SHP77 treated with DMSO at 0.1 percent for 48 hours (cell line): Measurements from ENCODE around the gene TSEN2.

Source experiments
- DNase-seq: peaks from one replicate; lab custom pipeline; 2025; lab: John Stamatoyannopoulos, UW

Gene TSEN2

DNA sequence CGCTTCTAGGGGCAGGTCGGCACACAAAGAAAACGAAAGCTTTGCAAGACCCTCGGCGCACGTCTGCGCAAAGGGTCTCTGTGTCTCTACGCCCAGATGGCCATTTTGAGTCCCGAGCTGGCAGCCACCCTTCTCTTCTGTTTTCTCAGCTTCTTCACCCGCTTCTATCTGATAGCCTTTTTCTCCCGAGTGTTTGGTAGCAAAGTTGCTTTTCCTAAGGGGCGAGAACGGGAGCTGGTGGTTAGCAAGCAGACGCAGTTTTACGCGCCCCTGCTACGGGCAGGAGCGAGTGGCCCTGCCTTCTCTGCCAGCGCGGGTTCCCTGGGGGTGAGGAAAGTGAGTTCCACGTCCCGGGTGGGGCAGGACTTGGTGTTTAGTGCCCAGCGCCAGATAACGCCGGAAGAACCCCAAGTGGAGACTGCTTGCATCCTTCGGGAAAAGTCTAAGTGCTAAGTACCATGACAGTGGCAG lies 69.7 kb downstream of the TSEN2 start:
- peak; percentile 48 for DNase-seq

DNA sequence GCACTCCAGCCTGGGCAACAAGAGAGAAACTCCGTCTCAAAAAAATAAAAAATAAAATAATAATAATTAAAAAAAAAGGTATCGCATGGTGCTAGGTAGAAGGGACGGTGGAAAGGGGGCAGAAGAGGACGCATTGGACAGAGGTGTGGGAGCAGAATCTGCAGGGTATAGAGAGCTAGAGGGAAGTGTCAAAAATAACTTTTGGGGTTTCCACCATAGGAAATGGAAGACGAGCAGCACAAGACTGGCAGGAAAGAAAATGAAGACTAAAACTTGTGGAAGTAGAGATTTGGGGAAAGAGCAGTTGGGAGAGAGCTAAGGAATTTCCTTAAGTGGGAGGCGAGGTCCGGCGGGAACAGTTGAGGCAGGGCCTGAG lies 72.0 kb downstream of the TSEN2 start:
- DNase-seq, result no peak

DNA sequence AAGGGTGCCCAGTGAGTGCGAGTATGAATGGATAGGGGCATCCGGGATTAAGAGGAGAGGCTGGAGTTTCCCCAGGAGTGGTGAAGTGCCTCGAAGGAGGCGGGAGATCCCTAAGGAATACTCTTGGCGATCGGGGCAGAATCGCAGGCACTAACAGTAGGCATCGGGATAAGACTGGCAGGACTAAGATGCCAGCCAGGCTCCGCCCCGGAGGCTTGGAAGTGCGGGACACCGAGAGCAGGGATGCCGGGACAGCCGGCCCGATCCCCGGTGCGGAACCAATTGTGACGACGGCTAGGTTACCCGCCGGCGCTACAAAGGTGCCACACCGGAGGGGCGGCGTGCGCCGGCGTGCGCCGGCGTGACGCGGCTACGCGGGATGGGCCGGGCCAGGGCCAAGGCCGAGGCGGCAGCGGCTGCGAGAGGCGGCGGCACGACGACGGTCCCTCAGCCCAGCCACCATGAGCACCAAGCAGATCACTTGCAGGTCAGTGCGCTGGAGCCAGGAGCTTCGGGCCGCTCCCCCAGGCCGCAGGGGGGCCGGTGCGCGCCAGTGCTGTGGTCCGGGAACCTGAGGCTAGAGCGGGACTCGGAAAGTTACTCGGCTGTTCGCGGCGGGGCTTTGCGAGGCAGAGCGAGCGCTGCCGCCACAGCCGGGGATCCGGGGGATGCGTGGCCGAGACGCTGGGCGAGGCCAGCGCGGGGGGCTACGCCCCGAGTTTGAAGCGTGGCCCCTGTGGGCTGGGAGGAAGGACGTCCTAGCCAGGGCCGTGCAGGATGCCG lies 72.6 kb downstream of the TSEN2 start, which contains the start of gene MKRN2:
Gene MKRN2 (plus strand): TSS at position 398 of the 783 bp plus-strand sequence. CDS start 64 bp downstream, at position 462.
- DNase-seq, result peak; percentile 92

DNA sequence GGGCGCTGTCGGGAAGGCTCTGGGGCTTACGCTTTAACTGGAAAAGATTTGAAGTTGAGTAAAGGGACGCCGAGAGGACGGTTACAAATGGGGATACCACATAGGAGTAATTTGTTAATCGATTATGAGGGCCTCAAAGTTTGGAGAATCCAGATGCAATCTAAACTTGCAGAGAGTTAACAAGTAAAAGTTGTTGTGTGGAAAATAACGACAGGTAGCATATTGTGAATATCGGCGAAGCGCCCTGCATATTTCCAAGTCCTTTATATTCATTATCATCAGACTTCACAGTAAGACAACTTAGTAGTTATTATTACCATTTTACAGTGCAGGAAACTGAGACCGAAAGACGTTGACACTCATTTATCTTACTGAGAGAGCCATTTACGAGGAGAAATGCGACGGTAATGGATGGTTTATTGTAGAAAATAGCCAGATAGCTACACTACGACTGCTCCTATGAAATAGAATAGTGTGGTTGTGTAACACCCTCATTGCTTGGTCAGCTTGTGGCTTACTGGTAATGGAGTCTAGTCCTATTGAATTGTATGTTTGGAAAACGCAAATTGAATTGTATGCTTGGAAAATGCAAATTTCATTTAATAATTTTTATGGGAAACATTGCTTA lies 73.3 kb downstream of the TSEN2 start:
- DNase-seq, result no peak

DNA sequence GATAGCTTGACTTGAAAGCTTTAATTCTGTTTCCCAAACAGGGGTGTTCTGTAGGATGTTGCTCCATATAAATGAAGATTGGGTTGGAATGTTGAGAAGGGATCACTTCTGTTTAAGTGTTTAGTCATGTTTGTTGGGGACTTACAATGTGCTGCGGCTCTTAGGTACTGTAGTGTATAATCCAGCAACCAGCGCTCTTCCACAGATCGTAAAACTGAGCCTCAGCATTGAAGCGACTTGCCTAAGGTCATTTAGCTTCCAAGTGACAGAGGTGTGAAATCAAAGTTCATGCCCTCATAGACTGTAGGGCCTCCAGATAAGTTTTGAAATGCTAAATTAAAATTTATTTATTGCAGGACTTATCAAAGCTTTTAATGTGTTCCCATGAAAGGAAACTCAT lies 74.4 kb downstream of the TSEN2 start:
- DNase-seq, result no peak

DNA sequence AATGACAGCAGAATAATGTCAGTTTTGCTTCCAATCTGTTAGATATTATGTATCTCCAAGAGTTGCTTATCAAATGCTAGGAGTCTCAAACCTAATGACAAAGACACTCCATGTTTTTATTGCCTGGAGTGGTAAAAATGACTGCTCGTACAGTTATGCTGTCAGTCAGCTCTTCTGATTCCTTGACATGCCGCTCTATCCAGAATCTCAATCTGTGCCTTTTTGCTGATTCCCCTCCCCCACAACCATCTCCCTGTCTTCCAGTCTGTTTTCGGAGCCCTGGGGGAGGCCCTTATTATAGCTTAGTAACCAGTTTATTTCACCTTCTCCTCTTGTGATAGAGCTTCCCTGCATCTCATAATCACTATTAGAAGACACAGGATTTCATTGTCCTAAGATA lies 75.2 kb downstream of the TSEN2 start:
- no peak for DNase-seq

DNA sequence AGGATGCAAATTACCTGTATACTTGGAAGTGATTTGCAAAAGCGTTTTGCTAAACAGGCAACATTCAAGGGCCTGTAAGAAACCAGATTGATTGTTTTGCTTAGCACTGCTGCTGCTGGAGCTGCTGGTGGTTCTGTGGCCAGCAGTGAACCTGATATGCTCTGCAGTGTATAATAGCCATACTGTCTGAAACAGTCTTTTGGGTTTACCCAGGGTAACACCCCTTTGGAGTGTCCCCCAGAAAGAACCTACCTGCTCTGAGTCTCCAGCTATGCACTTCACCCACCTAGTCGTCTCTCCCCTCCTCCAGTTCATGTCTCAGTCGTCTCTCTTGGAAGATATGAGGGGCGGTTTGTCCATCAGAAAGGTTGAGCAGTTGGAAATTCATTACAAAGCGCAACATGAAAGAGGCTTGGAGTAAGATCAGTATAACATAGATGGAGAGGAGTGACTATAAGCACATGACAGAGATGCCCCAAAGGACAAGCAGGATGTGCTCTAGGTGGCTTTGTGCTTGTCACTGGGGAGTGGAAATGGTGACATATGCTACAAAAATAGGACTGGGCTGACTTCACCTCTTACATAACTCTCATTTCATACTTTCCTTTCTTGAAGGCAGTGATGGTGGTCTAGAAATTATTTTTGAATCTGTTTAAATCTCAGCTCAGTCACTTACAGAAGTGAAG lies 76.4 kb downstream of the TSEN2 start:
- DNase-seq, result no peak

DNA sequence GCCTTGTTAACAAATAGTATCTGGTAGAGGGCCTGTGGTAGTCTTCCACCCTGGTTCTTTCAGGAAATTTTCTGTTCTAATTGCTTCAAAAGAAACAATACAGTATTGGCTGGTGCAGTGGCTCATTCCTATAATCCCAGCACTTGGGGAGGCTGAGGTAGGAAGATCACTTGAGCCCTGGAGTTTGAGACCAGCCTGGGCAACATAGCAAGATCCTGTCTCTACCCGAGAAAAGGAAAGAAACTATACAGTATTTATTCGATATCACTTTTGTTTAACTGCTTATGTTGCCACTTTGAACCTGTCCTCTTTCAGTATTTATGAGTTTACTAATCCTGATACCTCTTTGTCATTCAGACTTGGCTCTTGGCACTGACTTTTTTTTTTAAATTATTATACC lies 77.1 kb downstream of the TSEN2 start:
- no peak for DNase-seq

DNA sequence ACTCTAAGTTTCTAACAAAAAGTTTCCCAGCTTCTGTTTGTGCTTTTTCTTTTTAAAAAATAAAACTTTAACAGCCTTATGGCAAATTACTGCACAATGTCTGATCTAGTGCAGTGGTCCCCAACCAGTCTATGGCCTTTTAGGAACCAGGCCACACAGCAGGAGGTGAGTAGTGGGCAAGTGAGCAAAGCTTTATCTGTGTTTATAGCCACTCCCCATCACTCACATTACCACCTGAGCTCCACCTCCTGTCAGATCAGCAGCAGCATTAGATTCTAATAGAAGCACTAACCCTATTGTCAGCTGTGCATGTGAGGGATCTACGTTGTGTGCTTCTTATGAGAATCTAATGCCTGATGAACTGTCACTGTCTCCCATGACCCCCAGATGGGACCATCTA lies 78.2 kb downstream of the TSEN2 start:
- no peak for DNase-seq

DNA sequence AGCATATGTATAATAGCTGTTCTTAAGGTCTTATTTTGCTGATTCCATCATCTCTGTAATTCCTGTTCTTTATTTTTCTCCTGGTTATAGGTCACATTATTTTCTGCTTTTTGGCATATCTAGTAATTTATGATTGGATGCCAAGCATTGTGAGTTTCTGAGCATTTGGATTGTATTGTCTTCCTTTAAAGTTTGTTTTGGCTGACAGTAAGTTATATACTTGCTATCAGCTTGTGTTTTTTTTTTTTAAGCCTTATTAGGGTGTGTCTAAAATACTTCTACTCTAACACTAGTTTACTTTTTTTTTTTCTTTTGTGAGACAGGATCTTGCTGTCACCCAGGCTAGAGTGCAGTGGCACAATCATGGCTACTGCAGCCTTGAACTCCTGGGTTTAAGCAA lies 82.7 kb downstream of the TSEN2 start:
- no peak for DNase-seq

DNA sequence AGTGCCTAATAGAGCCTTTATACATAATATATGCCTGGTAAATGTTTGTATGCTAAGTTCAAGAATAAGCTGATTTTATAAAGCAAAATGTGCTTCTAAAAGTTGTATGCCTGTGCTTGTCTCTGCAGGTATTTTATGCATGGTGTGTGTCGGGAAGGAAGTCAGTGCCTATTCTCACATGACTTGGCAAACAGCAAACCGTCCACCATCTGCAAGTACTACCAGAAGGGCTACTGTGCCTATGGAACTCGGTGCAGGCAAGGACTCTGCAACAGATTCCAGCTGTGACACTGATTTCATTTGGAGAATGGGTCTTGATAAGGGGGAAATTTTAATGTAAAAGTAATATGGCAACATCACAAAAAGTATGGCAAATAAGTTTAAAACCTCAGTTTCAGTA lies 84.5 kb downstream of the TSEN2 start:
- DNase-seq, result no peak

DNA sequence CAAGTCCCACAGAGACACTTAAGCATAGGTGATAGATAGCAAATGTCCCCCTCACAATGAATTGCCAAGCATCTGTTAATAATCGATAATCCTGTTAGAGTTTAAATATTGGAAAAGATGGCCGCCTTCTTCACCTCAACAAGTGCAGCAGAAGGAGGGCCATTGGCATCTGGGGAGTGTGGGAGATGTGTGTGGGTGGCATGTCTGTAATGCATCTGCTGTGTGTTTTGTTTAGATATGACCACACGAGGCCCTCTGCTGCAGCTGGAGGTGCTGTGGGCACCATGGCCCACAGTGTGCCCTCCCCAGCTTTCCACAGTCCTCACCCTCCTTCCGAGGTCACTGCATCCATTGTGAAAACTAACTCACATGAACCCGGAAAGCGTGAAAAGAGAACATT lies 85.6 kb downstream of the TSEN2 start:
- no peak for DNase-seq

DNA sequence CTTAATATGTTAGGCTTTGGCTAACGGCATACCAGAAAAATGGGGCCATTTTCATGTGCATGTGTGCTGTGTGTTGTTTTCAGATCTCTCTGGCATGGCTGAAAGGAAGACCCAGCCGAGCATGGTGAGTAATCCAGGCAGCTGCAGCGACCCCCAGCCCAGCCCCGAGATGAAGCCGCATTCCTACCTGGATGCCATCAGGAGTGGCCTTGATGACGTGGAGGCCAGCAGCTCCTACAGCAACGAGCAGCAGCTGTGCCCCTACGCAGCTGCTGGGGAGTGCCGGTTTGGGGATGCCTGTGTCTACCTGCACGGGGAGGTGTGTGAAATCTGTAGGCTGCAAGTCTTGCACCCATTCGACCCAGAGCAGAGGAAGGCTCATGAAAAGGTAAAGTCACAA lies 87.7 kb downstream of the TSEN2 start:
- no peak for DNase-seq

DNA sequence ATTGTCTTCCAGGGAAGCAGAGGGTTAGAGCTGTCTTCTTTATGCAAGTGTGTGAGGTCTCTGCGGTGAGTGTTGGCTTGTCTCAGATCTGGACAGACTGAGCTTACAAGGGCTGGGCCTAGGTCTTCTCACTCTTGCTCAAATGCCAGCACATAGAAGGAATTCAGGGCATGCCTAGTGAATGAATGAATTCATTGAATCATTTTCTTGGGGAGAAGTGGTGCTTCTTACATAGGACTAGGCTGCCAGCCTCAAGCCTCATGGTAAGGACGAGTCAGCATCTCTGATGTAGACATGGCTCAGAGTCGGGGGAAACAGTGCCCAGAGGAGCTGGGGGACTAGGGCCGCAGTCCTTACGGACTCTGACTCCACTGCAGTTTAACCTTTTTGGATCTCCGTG lies 89.9 kb downstream of the TSEN2 start:
- no peak for DNase-seq

DNA sequence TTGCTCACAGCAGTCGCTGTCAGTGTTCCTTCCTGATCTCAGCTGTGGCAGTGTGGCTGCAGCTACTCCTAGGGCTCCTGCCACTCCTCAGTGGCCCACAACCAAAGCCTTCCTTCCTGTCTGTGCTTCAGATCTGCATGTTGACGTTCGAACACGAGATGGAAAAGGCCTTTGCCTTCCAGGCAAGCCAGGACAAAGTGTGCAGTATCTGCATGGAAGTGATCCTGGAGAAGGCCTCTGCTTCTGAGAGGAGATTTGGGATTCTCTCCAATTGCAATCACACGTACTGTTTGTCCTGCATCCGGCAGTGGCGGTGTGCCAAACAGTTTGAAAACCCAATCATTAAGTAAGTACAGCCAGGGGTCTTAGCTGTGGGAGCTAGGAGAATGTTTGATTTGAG lies 90.4 kb downstream of the TSEN2 start:
- no peak for DNase-seq

DNA sequence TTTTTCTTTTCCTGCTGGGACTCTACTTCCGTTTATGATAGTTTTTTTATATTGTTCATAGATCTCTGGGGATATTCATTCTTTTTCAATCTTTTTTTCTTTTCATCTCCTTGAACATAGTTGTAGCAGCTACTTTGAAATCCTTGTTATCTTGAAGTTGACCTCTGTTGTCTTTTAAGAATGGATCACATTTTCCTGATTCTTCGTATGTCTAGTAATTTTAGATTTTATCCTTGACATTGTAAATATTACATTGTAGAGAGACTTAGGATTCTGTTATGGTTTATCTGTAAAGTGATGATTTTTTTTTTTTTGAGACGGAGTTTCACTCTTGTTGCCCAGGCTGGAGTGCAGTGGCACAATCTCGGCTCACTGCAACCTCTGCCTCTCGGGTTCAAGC lies 93.1 kb downstream of the TSEN2 start:
- DNase-seq, result no peak

DNA sequence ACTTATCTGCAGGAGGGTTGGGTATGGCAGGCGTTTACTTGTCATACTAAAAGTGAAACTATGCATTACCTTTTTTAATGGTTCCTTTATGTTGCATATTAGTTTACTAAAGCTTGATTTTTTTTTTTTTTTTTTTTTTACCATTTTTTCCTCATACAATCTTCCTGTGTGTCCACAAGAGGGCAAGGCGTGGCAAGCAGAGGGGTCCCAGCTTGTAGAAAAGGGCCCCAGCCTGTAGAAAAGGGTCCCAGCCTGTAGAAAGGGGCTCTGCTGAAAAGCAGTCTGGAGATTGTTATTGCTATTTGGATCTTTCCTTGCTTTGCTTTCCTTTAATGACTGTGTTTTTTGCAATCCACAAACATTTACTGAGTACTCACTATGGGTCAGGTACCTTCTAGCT lies 94.5 kb downstream of the TSEN2 start:
- no peak for DNase-seq

DNA sequence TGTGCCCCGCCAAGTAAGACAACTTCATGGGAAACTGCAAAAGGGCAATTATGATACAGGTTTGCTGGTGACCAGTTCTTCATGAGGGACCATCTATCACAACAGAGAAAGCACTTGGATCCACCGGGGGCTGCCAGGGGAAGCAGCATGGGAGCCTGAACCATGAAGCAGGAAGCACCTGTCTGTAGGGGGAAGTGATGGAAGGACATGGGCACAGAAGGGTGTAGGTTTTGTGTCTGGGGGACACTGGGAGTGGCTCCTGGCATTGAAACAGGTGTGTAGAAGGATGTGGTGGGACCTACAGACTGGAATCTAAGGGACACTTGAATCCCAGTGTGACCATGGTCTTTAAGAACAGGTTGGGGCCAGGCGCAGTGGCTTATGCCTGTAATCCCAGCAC lies 95.2 kb downstream of the TSEN2 start:
- no peak for DNase-seq

DNA sequence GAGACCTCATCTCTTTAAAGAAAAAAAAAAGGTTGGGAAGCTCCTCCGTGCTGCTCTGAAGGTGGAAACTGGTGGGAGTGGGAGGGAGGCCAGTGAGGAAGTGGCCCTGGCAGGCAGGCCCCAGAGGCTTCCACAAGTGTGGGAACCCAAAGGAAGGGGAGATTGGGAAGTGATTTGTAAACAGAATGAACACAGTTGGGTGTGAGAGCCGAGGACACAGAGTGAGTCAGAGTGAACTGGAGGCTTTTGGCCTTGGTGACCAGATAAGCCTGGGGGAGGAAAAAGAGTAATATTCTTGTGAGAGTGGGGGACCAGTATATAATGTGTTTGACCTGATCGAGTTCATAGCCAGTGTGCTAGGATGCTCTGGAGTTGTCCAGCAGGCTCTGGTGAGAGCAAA lies 95.6 kb downstream of the TSEN2 start:
- no peak for DNase-seq

DNA sequence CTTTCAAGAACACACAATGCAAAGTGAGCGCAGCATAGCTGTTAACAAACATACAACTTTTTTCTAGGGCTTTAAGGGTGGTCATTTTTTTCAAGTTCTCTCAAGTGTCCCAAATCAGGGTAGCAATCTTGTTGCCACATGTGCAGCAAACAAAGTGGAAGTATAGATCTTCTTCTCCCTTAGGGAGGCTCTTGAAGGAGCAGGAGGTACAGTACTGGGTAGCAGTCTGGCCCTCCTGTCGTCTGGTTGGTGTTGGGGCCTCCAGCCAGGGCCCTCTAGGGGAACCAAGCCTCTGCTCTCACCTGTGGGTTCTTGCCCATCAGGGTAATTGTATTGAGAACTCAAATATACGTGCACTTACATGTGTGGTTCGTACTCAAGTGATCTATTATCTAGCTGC lies 98.5 kb downstream of the TSEN2 start:
- no peak for DNase-seq
